GM23248 (cell line): Measurements from ENCODE around the gene TPK1.

Experiments used
- EZH2 ChIP-seq: fragments of 200-600 bp; sonication (generic); IDR thresholded peaks from 2 replicates; pipeline ENCODE4 v1.6.1; 2018; ENCODE audit warnings: antibody characterized with exemption, mild to moderate bottlenecking; ENCODE audit not compliant: insufficient read depth, poor library complexity, severe bottlenecking
- EZH2phosphoT487 ChIP-seq: fragments of 200-600 bp; sonication (generic); IDR thresholded peaks from 2 replicates; pipeline ENCODE4 v1.6.1; 2018; ENCODE audit warnings: antibody characterized with exemption, moderate library complexity, mild to moderate bottlenecking, low read depth; ENCODE audit not compliant: insufficient read depth

DNA sequence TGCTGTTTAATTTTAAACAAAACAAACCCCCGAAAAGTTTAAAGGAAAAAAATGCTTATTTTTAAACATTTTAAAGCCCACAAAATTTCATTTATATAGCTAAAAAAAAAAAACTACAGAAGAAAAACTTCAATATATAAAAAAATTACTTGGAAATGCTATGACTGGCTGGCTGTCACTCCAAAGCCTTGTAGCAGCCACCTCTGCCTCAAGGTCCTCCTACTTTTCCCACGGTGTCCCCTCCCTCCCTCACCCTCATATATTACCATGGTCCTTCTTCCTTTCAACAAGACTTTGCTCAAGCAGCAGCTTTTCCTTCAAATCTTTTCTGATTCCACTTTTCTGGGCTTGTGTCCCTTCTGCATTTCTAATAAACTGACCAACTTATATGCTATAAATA is 122.0 kb downstream of the TPK1 start:
- no peak for TF ChIP-seq EZH2
- no peak for TF ChIP-seq EZH2phosphoT487
